GM12878 (cell line): Measurements from ENCODE around the gene PFKL. TPM values are rescaled to one million over a fixed set of nuclear protein-coding genes. Genes with fewer than 3 reads are reported as not detected.

Experiments
- ATAC-seq: fragments of 200-7000 bp; cut with Tn5 transposase; 3 replicates; pipeline ENCODE4 v1.9.1; 2020; ENCODE audit warnings: mild to moderate bottlenecking, moderate library complexity
- BruUV-seq: library from RNA; stranded (reverse); fragments of 400-500 nt; replicated peaks from 2 replicates; lab custom pipeline; 2021; lab: Mats Ljungman, UMichigan
- CTCF ChIA-PET: fragments of 300-600 bp; sonication (Branson Sonifier 250); formaldehyde crosslinking; extraction: SDS; loops from one replicate; lab custom pipeline; 2021; ENCODE audit warnings: inconsistent platforms; lab: Yijun Ruan, JAX
- POLR2A ChIA-PET: fragments of 350-600 bp; formaldehyde crosslinking; extraction: SDS; loops from one replicate; lab custom pipeline; 2021; ENCODE audit warnings: inconsistent platforms; lab: Charles Lee
- RAD21 ChIA-PET: fragments of 300-600 bp; sonication (Branson Sonifier 250); formaldehyde crosslinking; loops from one replicate; lab custom pipeline; 2023; ENCODE audit warnings: antibody characterized with exemption; ENCODE audit not compliant: unreplicated experiment; lab: Charles Lee
- SMC1A ChIA-PET: fragments of 300-600 bp; sonication (Branson Sonifier 250); formaldehyde crosslinking; loops from one replicate; lab custom pipeline; 2023; ENCODE audit not compliant: unreplicated experiment, uncharacterized antibody; lab: Charles Lee
- DNase-seq: peaks from one replicate; pipeline ENCODE4 v3.0.0-alpha.2; 2011; ENCODE audit warnings: low read depth, low spot score
- FAIRE-seq: peaks from 3 replicates; lab custom pipeline; 2011; peaks lifted over from hg19 to GRCh38; lab: Jason Lieb, UNC
- H2AFZ ChIP-seq: 2 replicates; pipeline ENCODE4 v1.6.0; 2011; ENCODE audit warnings: low read depth, low read length, control low read depth; ENCODE audit not compliant: control insufficient read depth
- H3K27ac ChIP-seq: 2 replicates; pipeline ENCODE4 v1.5.1; 2011; ENCODE audit warnings: control low read depth; ENCODE audit not compliant: control insufficient read depth, insufficient read depth
- H3K27me3 ChIP-seq, 2 experiments: replicated peaks in 1 of 2; 2 replicates each; pipeline versions ENCODE4 v1.6.0 to v1.6.1; 2011; ENCODE audit warnings: low read length in 1 of 2; ENCODE audit not compliant: control insufficient read depth in 2 of 2, insufficient read depth in 2 of 2
- H3K36me3 ChIP-seq, 2 experiments: 2 replicates each; pipeline ENCODE4 v1.5.1; 2011; ENCODE audit warnings: low read length in 1 of 2; ENCODE audit not compliant: control insufficient read depth in 2 of 2, insufficient read depth in 2 of 2
- H3K4me1 ChIP-seq: 2 replicates; pipeline ENCODE4 v1.6.1; 2011; ENCODE audit warnings: mild to moderate bottlenecking, low read length, moderate library complexity, mixed read lengths; ENCODE audit not compliant: control insufficient read depth, insufficient read depth
- H3K4me2 ChIP-seq: 2 replicates; pipeline ENCODE4 v1.6.0; 2011; ENCODE audit warnings: control low read depth; ENCODE audit not compliant: control insufficient read depth, insufficient read depth
- H3K4me3 ChIP-seq: fragments of 200-600 bp; sonication (generic); 2 replicates; pipeline ENCODE4 v1.5.1; 2016
- H3K79me2 ChIP-seq: 2 replicates; pipeline ENCODE4 v1.6.0; 2011; ENCODE audit warnings: low read length; ENCODE audit not compliant: control insufficient read depth, insufficient read depth
- H3K9ac ChIP-seq: 2 replicates; pipeline ENCODE4 v1.8.0; 2011; ENCODE audit warnings: low read length, control low read depth, mixed read lengths; ENCODE audit not compliant: control insufficient read depth, insufficient read depth
- H3K9me3 ChIP-seq: replicated peaks from 3 replicates; pipeline ENCODE4 v1.5.1; 2011; ENCODE audit warnings: mild to moderate bottlenecking, low read length; ENCODE audit not compliant: control insufficient read depth, insufficient read depth
- H4K20me1 ChIP-seq: 2 replicates; pipeline ENCODE4 v1.6.0; 2011; ENCODE audit not compliant: control insufficient read depth, insufficient read depth
- CBX5 ChIP-seq: sonication (generic); IDR thresholded peaks from 2 replicates; pipeline ENCODE4 v1.6.1; 2016; ENCODE audit warnings: low read depth, moderate library complexity, mild to moderate bottlenecking, inconsistent platforms
- MYC ChIP-seq: IDR thresholded peaks from 2 replicates; pipeline ENCODE4 v1.6.1; 2011; ENCODE audit warnings: mild to moderate bottlenecking, low read length, moderate library complexity, inconsistent platforms; ENCODE audit not compliant: insufficient read depth, insufficient replicate concordance, insufficient read length, severe bottlenecking
- NRF1 ChIP-seq: conservative IDR thresholded peaks from 2 replicates; pipeline ENCODE4 v1.6.1; 2011; ENCODE audit warnings: mild to moderate bottlenecking, low read depth, low read length, improper control_type of control experiment
- SPI1 ChIP-seq: IDR thresholded peaks from 2 replicates; pipeline ENCODE4 v1.6.1; 2011; ENCODE audit warnings: low read depth, mild to moderate bottlenecking, low read length, moderate library complexity, borderline replicate concordance; ENCODE audit not compliant: insufficient read depth
- ZNF24 ChIP-seq: fragments of 450-650 bp; IDR thresholded peaks from 2 replicates; pipeline ENCODE4 v1.6.1; 2017; ENCODE audit warnings: antibody characterized with exemption, mild to moderate bottlenecking
- WGBS: methylation state at CpG from one replicate; pipeline ENCODE4 v1.1.6; 2016; ENCODE audit warnings: low lambda C conversion rate; ENCODE audit not compliant: insufficient replicate concordance, insufficient coverage; ENCODE audit errors: missing lambda C conversion rate; 5-methylcytosine and 5-hydroxymethylcytosine counted together
- in situ Hi-C: fragments of 300-500 bp; cut with MboI; formaldehyde crosslinking; loops from 9 replicates; pipeline ENCODE4 v1.14.3; 2018; ENCODE audit warnings: mixed read lengths
- intact Hi-C: fragments of 100-400 bp; cut with micrococcal nuclease; formaldehyde crosslinking; loops from one replicate; pipeline ENCODE4 v1.14.2; 2022; ENCODE audit not compliant: unreplicated experiment
- polyA plus RNA-seq, 11 experiments: library from polyadenylated mRNA; depleted of rRNA in 4 of 11; unstranded in 6 of 11; stranded (reverse) in 5 of 11; fragments of >200 nt; fragmentation: Nextera tagmentation in 4 of 11; fragmentation: Illumina TruSeq in 1 of 11; extraction: Ambion mirVana in 4 of 11; extraction: Trizol in 1 of 11; gene quantifications; 1 replicate in 1 of 11; 2 replicates in 10 of 11; pipeline versions ENCODE4 v1.2.1 to v1.2.3, GENCODE V29; 2011 to 2016; ENCODE audit warnings: inconsistent platforms in 2 of 11, missing spikeins in 2 of 11, low read depth in 1 of 11
- total RNA-seq, 4 experiments: library from RNA; depleted of rRNA in 3 of 4; stranded (reverse); fragments of >200 nt in 3 of 4; fragmentation: Illumina TruSeq in 1 of 4; extraction: Trizol in 1 of 4; gene quantifications; 2 replicates each; pipeline versions ENCODE4 v1.2.1 to v1.2.3, GENCODE V29; 2013 to 2021
- TF ChIP-seq, protein P1 (sequence below): fragments of 150-350 bp; IDR thresholded peaks from 2 replicates; pipeline ENCODE4 v1.6.1; 2016; ENCODE audit warnings: low read depth, low read length

The PFKL gene
- total and polyA plus RNA-seq, 10 of the 15 experiments (the other 5 are each of a cell fraction or from before 2014, with no cell fraction given), result 1.2 to 192 (median 112) TPM

DNA sequence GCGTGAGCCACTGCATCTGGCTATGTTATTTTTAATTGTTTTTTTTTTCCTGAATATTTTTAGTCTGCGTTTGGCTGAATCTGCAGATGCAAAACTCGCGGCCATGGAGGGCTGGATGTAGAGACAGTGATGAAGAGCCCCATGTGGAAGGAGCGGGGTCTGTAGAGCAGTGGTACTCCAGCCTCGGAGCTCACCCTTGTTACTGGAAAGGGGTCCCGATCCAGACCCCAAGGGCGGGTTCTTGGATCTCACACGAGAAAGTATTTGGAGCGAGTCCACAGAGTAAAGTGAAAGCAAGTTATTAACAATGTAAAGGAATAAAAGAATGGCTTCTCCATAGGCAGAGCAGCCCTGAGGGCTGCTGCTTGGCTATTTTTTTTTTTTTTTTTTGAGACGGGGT is 56.3 kb downstream of the PFKL start (continued):
- TF ChIP-seq NRF1, result no peak

GRCh38 chr21:44356636-44357035 is 56.8 kb downstream of the PFKL start:
- ATAC-seq (peak; percentile 24; the same call in 1 of the 3 replicates), FAIRE-seq (no peak), DNase-seq (no peak)
- in situ Hi-C loops (no loop called here), intact Hi-C loops (no loop called here)
- peaks cover 15% of the 10 kb centered on the region for H3K79me2 ChIP-seq
- POLR2A ChIA-PET, result no interaction called here
- whole genome bisulfite sequencing, result 69% methylated on average over 6 of the region's 6 CpGs
- H3K4me3 ChIP-seq, result no peak overlapping the region
- peaks cover 0 to 5% of the 10 kb centered on the region in 2 experiments; a peak in 1 of 4 replicates for H3K36me3 ChIP-seq
- TF ChIP-seq, protein P1, sequence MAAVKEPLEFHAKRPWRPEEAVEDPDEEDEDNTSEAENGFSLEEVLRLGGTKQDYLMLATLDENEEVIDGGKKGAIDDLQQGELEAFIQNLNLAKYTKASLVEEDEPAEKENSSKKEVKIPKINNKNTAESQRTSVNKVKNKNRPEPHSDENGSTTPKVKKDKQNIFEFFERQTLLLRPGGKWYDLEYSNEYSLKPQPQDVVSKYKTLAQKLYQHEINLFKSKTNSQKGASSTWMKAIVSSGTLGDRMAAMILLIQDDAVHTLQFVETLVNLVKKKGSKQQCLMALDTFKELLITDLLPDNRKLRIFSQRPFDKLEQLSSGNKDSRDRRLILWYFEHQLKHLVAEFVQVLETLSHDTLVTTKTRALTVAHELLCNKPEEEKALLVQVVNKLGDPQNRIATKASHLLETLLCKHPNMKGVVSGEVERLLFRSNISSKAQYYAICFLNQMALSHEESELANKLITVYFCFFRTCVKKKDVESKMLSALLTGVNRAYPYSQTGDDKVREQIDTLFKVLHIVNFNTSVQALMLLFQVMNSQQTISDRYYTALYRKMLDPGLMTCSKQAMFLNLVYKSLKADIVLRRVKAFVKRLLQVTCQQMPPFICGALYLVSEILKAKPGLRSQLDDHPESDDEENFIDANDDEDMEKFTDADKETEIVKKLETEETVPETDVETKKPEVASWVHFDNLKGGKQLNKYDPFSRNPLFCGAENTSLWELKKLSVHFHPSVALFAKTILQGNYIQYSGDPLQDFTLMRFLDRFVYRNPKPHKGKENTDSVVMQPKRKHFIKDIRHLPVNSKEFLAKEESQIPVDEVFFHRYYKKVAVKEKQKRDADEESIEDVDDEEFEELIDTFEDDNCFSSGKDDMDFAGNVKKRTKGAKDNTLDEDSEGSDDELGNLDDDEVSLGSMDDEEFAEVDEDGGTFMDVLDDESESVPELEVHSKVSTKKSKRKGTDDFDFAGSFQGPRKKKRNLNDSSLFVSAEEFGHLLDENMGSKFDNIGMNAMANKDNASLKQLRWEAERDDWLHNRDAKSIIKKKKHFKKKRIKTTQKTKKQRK, result no peak
- TF ChIP-seq CBX5 (no peak), MYC (no peak), ZNF24 (no peak), SPI1 (peak; percentile 8; the same call in 1 of the 2 replicates)
- H2AFZ ChIP-seq, result no peak overlapping the region
- no peak overlapping the region for H3K4me2 ChIP-seq
- RAD21 ChIA-PET, result no interaction called here
- SMC1A ChIA-PET, result no interaction called here
- CTCF ChIA-PET, result no interaction called here
- peaks cover 22% of the 10 kb centered on the region for H3K4me1 ChIP-seq
- H3K9me3 ChIP-seq, result no peaks in the 10 kb centered on the region; the same call in 2 of the 3 replicates
- no peak overlapping the region for H3K9ac ChIP-seq
- H3K27ac ChIP-seq, result no peak overlapping the region
- no peaks in the 10 kb centered on the region for H3K27me3 ChIP-seq
- BruUV-seq, result no TSS peak
- H4K20me1 ChIP-seq, result no peaks in the 10 kb centered on the region
